Caco-2 (cell line): ENCODE data around the gene SS18L1. TPM values are rescaled to one million over a fixed set of nuclear protein-coding genes. Genes with fewer than 3 reads are reported as not detected.

Source experiments
- BruUV-seq: library from RNA; stranded (reverse); fragments of 400-500 nt; replicated peaks from 2 replicates; lab custom pipeline; 2021; lab: Mats Ljungman, UMichigan
- CTCF ChIA-PET: fragments of 300-600 bp; sonication (Branson Sonifier 250); formaldehyde crosslinking; loops from one replicate; lab custom pipeline; 2022; ENCODE audit warnings: antibody characterized with exemption; lab: Charles Lee
- POLR2A ChIA-PET: fragments of 300-600 bp; sonication (Branson Sonifier 250); formaldehyde crosslinking; loops from one replicate; lab custom pipeline; 2022; ENCODE audit warnings: antibody characterized with exemption; lab: Charles Lee
- DNase-seq, 2 experiments: peaks; one replicate each; pipeline versions ENCODE4 v3.0.0 to v3.0.0-alpha.2; 2020 to 2022
- H3K27me3 ChIP-seq: replicated peaks from 2 replicates; pipeline ENCODE4 v1.6.0; 2011; ENCODE audit warnings: low read length; ENCODE audit not compliant: control insufficient read depth, insufficient read depth
- H3K36me3 ChIP-seq: 2 replicates; pipeline ENCODE4 v1.5.1; 2011; ENCODE audit warnings: low read length; ENCODE audit not compliant: control insufficient read depth, insufficient read depth
- H3K4me1 ChIP-seq: fragments of 250-450 bp; sonication (Bioruptor Pico); 2 replicates; pipeline ENCODE4 v1.5.1; 2020; ENCODE audit warnings: mild to moderate bottlenecking
- H3K4me3 ChIP-seq: 2 replicates; pipeline ENCODE4 v1.5.1; 2011; ENCODE audit warnings: low read depth, mild to moderate bottlenecking, control low read depth, low read length
- H3K9me3 ChIP-seq: fragments of 250-450 bp; sonication (Bioruptor Pico); 2 replicates; pipeline ENCODE4 v1.5.1; 2020; ENCODE audit warnings: mild to moderate bottlenecking, moderate library complexity
- H3K27ac Mint-ChIP-seq: one replicate; pipeline ENCODE4 v1.8.0; 2022; ENCODE audit warnings: mixed read lengths; ENCODE audit not compliant: unreplicated experiment
- H3K27me3 Mint-ChIP-seq: one replicate; pipeline ENCODE4 v1.8.0; 2022; ENCODE audit warnings: mixed read lengths; ENCODE audit not compliant: insufficient read depth, unreplicated experiment
- H3K36me3 Mint-ChIP-seq: one replicate; pipeline ENCODE4 v1.8.0; 2022; ENCODE audit warnings: mild to moderate bottlenecking, mixed read lengths; ENCODE audit not compliant: insufficient read depth, unreplicated experiment
- H3K4me1 Mint-ChIP-seq: one replicate; pipeline ENCODE4 v1.8.0; 2022; ENCODE audit warnings: low read depth, mixed read lengths; ENCODE audit not compliant: unreplicated experiment
- H3K4me3 Mint-ChIP-seq: one replicate; pipeline ENCODE4 v1.8.0; 2022; ENCODE audit warnings: mild to moderate bottlenecking, moderate library complexity, mixed read lengths; ENCODE audit not compliant: unreplicated experiment
- H3K9me3 Mint-ChIP-seq: one replicate; pipeline ENCODE4 v1.8.0; 2022; ENCODE audit warnings: mixed read lengths; ENCODE audit not compliant: unreplicated experiment
- CTCF ChIP-seq, 2 experiments: fragments of 200-600 bp in 1 of 2; IDR thresholded peaks; 1 replicate in 1 of 2; 2 replicates in 1 of 2; pipeline versions ENCODE4 v1.5.1 to v1.8.0; 2011 to 2022; ENCODE audit warnings: antibody characterized with exemption in 1 of 2, control low read depth in 1 of 2, inconsistent platforms in 1 of 2, low read depth in 1 of 2, low read length in 1 of 2, mild to moderate bottlenecking in 1 of 2, moderate library complexity in 1 of 2; ENCODE audit not compliant: insufficient read depth in 1 of 2, severe bottlenecking in 1 of 2, unreplicated experiment in 1 of 2
- intact Hi-C: fragments of 100-400 bp; cut with micrococcal nuclease; formaldehyde crosslinking; loops from one replicate; pipeline ENCODE4 v1.10.0; 2022; ENCODE audit not compliant: unreplicated experiment
- total RNA-seq: library from RNA; stranded (reverse); gene quantifications from 2 replicates; pipeline ENCODE4 v1.2.3, GENCODE V29; 2022

SS18L1 gene
- total RNA-seq, 1 experiment from 2014 or later, result 46.4 TPM

GRCh38 chr20:62118113-62119043 is 25.2 kb upstream of the SS18L1 start:
- Mint-ChIP-seq H3K4me3 (no peak overlapping the region), H3K27me3 (peaks cover 12% of the 10 kb centered on the region), H3K27ac (no peak overlapping the region), H3K4me1 (peaks cover 15% of the 10 kb centered on the region), H3K9me3 (no peaks in the 10 kb centered on the region), H3K36me3 (peaks cover 7% of the 10 kb centered on the region)
- intact Hi-C loops, result no loop called here
- BruUV-seq, result no TSS peak
- Histone ChIP-seq H3K4me3 (no peak overlapping the region), H3K36me3 (no peaks in the 10 kb centered on the region), H3K9me3 (peaks cover 14% of the 10 kb centered on the region), H3K27me3 (no peaks in the 10 kb centered on the region), H3K4me1 (peaks cover 10% of the 10 kb centered on the region)
- ChIA-PET POLR2A (no interaction called here), CTCF (interaction anchor here (0.6 to 1.8 kb wide), 2 partner anchors 107 to 1910 kb away, joined by 3 to 7 read pairs; no protein-coding TSS in a partner anchor)
- no peak for DNase-seq
- no peak for TF ChIP-seq CTCF (IDR thresholded peaks at IDR 0.05; ENCODE audit: insufficient read depth in 1 of 2, low read depth in 1 of 2, low read length in 1 of 2, severe bottlenecking in 1 of 2, unreplicated experiment in 1 of 2)

DNA sequence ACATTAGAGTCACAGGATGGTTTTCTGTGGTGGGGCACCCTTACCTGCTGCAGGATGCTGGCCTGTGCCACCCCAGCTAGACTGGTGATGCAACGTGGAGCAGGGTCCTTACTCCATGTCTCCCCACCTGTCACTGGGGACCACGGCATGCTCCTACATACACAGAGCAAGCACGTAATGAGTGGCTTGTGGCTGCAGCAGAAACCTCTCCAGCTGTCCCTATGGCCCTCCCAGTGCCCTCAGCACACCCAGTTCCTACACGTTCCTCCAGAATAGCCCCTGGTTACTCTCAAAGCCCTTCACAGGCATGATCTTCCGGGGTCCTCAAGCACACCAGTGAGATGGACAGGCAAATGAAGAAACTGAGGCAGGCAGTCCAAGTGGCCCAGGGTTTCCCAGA is 24.5 kb upstream of the SS18L1 start:
- Mint-ChIP-seq H3K27ac (no peak overlapping the region), H3K4me1 (peaks cover 23% of the 10 kb centered on the region), H3K9me3 (no peaks in the 10 kb centered on the region), H3K36me3 (peaks cover 9% of the 10 kb centered on the region), H3K4me3 (no peak overlapping the region), H3K27me3 (peaks cover 12% of the 10 kb centered on the region)
- BruUV-seq, result no TSS peak
- ChIA-PET CTCF (interaction anchor here (1.8 kb wide), 1 partner anchor 108 kb away, joined by 7 read pairs; no protein-coding TSS in a partner anchor), POLR2A (interaction anchor here (0.5 to 1.1 kb wide), 2 partner anchors 52 to 70 kb away, joined by 4 to 5 read pairs; no protein-coding TSS in a partner anchor)
- H3K9me3 ChIP-seq, result peaks cover 8% of the 10 kb centered on the region; the same call in 1 of the 2 replicates
- H3K4me1 ChIP-seq, result peaks cover 17% of the 10 kb centered on the region
- no peak for TF ChIP-seq CTCF (IDR thresholded peaks at IDR 0.05; ENCODE audit: insufficient read depth in 1 of 2, low read depth in 1 of 2, low read length in 1 of 2, severe bottlenecking in 1 of 2, unreplicated experiment in 1 of 2)
- intact Hi-C loops, result no loop called here
- H3K27me3 ChIP-seq, result no peaks in the 10 kb centered on the region
- H3K4me3 ChIP-seq, result no peak overlapping the region
- H3K36me3 ChIP-seq, result 0 out of 2 replicates have a peak, but pooled peaks cover 3% of the 10 kb centered on the region
- no peak for DNase-seq

DNA sequence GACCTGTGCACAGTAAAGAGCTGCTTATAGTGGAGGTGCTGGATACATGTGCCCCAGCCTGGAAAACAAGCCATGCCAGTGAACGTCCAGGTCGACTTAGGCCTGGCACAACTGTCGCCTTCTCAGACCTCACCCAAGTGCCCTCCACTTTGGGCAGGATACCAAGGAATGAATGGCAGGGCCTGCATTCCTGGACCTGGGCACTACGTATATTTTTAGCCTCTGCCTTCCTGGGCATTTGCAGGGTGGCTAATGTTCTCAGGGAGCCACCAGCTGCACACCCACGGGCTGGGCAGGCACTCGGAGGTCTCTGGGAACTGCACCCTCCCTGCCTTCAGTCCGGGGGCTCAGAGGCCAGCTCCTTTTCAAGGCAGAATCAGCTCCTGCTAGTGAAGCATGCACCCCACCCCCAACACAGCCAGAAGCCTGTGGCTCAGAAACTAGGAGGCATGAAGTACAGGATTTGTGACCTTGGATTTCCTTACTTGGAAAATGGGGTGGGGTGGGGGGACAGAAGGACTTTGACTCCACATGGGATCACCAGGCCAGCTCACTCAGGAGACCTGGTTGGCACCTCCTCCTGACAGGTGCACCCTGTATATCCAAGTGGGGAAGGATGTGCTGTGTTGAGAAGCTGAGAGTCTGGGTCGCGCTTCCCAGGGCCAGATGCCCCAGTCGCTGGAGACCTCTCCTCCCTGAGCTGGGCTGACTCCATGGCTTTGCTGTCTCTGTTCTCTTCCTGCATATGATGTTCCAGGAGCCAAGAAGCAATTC is 23.8 kb upstream of the SS18L1 start:
- POLR2A ChIA-PET, result interaction anchor here (0.5 to 1.1 kb wide), 2 partner anchors 53 to 69 kb away, joined by 4 to 5 read pairs; no protein-coding TSS in a partner anchor
- no peak for TF ChIP-seq CTCF (IDR thresholded peaks at IDR 0.05; ENCODE audit: insufficient read depth in 1 of 2, low read depth in 1 of 2, low read length in 1 of 2, severe bottlenecking in 1 of 2, unreplicated experiment in 1 of 2)
- peak overlapping the region; percentile 60 for H3K27ac Mint-ChIP-seq
- H3K9me3 ChIP-seq, result peaks cover 2% of the 10 kb centered on the region; the same call in 1 of the 2 replicates
- BruUV-seq, result no TSS peak
- peak overlapping the region; percentile 76 for H3K4me3 Mint-ChIP-seq
- H3K9me3 Mint-ChIP-seq, result no peaks in the 10 kb centered on the region
- H3K27me3 ChIP-seq, result no peaks in the 10 kb centered on the region
- DNase-seq, result no peak
- H3K36me3 Mint-ChIP-seq, result peaks cover 16% of the 10 kb centered on the region
- H3K4me1 Mint-ChIP-seq, result peaks cover 28% of the 10 kb centered on the region
- peaks cover 19% of the 10 kb centered on the region for H3K4me1 ChIP-seq
- no peak overlapping the region for H3K4me3 ChIP-seq
- CTCF ChIA-PET, result interaction anchor here (1.8 kb wide), 1 partner anchor 109 kb away, joined by 7 read pairs; no protein-coding TSS in a partner anchor
- H3K36me3 ChIP-seq, result peaks cover 5% of the 10 kb centered on the region; the same call in 1 of the 2 replicates
- intact Hi-C loops, result loop anchor here (5.0 kb wide), 1 partner anchor 107 kb away; no protein-coding TSS in a partner anchor
- H3K27me3 Mint-ChIP-seq, result peaks cover 12% of the 10 kb centered on the region
